GM18502 (cell line): Measurements from ENCODE around the gene ACHE.
"Not testable (repeated sequence)": the region's sequence is repeated elsewhere in the genome, so short reads cannot be mapped to it uniquely, and the experiment has no call there.

ENCODE experiments used
- ATAC-seq: cut with Tn5 transposase; IDR thresholded peaks from one replicate; pipeline ENCODE4 v1.9.1; 2021; ENCODE audit warnings: mild to moderate bottlenecking; ENCODE audit not compliant: unreplicated experiment, poor library complexity

Gene ACHE

GRCh38 chr7:100895701-100895955, at the start of gene ACHE:
Gene ACHE, minus strand, starts transcription at chr7:100895888. Its CDS starts 1,656 bp downstream, at chr7:100894232.
- ATAC-seq: no peak

- ATAC-seq: no peak
These were observed 48.5 kb upstream of the ACHE start for GRCh38 chr7:100944138-100944537.

GRCh38 chr7:100943693-100944092, 48.0 kb upstream of the ACHE start:
- no peak for ATAC-seq

GRCh38 chr7:100942045-100942774, 46.5 kb upstream of the ACHE start:
- no peak for ATAC-seq

- not testable (repeated sequence) for ATAC-seq
These were observed 40.5 kb upstream of the ACHE start for GRCh38 chr7:100936167-100936566.

GRCh38 chr7:100935381-100935780, 39.7 kb upstream of the ACHE start:
- not testable (repeated sequence) for ATAC-seq

GRCh38 chr7:100933734-100934133, 38.0 kb upstream of the ACHE start:
- ATAC-seq: no peak

- no peak for ATAC-seq
These were observed 34.1 kb upstream of the ACHE start for GRCh38 chr7:100929808-100930174.

- ATAC-seq: not testable (repeated sequence)
These were observed 27.9 kb upstream of the ACHE start for GRCh38 chr7:100923616-100924015.

- ATAC-seq: no peak
These were observed 25.4 kb upstream of the ACHE start for GRCh38 chr7:100921039-100921438.

GRCh38 chr7:100919779-100920437, 24.2 kb upstream of the ACHE start:
- ATAC-seq: not testable (repeated sequence)

- ATAC-seq: not testable (repeated sequence)
These were observed 23.6 kb upstream of the ACHE start for GRCh38 chr7:100919335-100919734.

- no peak for ATAC-seq
These were observed 19.3 kb upstream of the ACHE start for GRCh38 chr7:100914879-100915447.

GRCh38 chr7:100914208-100914878, 18.7 kb upstream of the ACHE start:
- no peak for ATAC-seq

- no peak for ATAC-seq
These were observed 15.8 kb upstream of the ACHE start for GRCh38 chr7:100911484-100911883.

- ATAC-seq: not testable (repeated sequence)
These were observed 14.8 kb upstream of the ACHE start for GRCh38 chr7:100910443-100910842.

GRCh38 chr7:100908512-100908911, 12.8 kb upstream of the ACHE start:
- no peak for ATAC-seq

GRCh38 chr7:100902638-100903037, 7.0 kb upstream of the ACHE start:
- no peak for ATAC-seq

- no peak for ATAC-seq
These were observed 6.2 kb upstream of the ACHE start for GRCh38 chr7:100901921-100902332.

GRCh38 chr7:100900978-100901377, 5.3 kb upstream of the ACHE start:
- ATAC-seq: no peak

GRCh38 chr7:100899432-100899831, 3.7 kb upstream of the ACHE start:
- no peak for ATAC-seq
